Measurements from ENCODE around the gene AKAP12.

Gene AKAP12

DNA sequence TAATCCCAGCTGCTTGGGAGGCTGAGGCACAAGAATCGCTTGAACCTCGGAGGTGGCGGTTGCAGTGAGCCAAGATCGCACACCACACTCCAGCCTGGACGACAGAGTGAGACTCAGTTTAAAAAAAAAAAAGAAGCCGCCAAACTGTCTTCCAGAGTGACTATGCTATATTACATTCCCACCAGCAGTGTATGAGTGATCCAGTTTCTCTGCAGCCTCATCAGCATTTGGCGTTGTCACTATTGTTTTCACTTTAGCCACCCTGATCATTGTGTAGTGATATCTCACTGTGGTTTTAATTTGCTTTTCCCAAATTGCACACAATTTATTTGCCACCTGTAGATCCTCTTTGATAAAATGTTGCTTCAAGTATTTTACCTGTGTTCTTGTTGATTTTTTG is 6.0 kb upstream of the AKAP12 start:
- DNase-seq (ENCODE audit: low spot score): no peak

DNA sequence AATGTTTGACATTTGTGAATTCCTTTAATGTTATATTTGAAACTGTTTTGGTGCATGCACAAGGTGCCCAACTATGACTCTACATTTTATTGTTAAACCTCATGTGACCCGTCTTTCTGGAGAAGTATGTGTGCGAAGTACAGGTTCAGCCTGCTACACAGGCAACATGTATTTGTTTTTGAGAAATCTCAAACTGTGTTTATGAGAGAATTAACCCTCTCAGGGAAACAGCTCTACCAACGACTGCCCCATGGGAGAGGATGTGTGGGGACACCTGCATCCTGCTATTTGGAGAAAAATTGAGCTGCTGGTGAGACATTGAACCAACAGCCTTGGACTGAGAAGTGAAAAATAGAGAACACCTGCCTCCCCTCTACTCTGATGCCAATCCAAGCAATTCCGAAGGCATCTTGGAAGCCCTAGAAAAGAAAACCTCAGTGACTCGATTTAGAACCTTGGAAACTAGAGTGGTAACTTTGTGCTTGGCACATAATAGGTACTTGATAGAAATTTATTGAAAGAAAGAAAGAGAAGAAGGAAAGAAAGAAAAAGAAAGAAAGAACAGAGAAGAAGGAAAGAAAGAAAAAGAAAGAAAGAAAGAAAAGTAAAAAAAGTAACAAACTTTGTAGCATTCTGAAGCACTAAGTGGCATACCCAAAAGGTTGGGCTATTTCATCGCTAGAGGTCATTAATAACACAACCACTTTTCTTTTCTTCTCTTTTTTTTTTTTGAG is 2.9 kb upstream of the AKAP12 start:
- DNase-seq (ENCODE audit: low spot score): no peak

DNA sequence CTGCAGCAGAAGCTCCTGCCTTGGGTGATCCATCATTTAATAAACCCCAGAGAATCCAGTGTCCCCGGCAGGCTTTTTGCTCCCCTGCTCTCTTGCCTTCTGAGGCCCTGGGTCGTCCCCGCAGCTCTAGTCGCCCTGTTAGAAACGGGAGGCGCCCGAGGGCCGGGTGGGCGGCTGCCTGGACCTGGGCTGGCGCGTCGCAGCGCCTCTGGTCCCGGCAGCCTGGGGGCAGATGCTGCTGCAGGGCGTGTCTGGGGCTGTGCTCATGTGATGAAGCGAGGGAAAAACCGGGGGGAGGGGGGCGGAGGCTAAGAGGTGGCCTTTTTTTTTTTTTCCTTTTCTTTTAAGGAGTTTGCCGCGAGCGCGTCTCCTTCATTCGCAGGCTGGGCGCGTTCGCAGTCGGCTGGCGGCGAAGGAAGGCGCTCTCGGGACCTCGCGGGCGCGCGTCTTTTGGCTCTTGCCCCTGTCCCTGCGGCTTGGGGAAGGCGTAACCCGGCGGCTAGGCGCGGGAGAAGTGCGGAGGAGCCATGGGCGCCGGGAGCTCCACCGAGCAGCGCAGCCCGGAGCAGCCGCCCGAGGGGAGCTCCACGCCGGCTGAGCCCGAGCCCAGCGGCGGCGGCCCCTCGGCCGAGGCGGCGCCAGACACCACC is 394 bp downstream of the AKAP12 start:
- peak; percentile 88 for DNase-seq (ENCODE audit: low spot score)

DNA sequence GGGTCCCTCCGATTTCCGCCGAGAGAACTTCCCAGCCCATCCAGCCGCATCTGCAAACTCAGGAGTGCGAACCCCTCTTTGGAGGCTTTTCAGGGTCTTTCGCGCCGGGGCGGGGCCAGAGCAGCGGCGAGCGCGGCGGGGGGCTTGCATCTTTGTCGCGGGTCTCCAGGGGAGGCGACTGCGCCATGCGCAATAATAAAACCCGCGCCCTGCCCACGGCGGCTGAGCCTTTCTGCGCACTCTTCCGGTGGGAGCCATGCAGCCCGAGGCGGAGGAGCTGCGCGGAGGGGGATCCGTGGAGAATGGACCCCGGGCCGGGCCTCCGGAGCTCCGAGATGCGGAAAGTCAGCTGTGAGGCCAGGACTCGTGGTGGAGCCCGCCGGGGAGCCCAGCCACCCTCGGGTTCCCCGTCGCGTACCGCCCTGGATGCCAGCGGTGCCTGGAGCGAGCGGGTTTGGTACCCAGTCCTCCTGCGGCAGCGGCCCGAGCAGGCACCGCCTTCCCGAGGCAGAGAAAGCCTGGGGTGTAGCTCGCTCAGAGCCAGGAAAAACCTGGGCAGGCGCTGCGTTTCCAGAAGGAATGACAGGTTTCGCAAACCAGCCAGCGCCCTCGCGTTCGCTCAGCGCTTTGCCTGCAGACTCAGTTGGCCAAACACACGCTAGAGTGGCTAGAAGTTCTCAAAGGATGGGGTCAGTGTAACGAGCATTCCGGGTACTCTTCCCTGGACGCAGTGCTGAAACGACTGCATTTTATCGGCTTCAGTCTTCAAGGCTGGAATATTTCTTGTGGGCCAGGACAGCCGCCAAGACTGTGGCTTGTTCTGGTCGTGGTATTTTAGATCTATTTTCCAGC is 1.2 kb downstream of the AKAP12 start:
- peak; percentile 75 for DNase-seq (ENCODE audit: low spot score)

DNA sequence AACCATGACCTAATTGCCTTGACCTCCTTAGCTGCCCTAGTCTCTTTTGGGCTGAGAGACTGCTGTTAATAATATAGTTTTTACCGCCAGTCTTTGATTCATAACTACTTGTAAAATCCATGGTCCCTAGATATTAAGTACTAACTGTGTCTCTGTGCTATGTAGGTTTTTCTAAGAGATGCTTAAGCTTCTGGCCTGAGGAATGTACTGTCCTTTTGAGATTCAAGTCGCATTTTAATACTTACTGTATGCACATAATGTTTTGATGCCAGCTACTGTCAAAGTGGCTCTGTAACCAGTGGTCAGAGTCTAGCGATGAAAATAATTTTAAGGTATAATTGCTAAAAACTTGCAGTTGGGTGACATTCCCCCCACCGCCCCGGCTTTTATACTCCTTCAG is 2.1 kb downstream of the AKAP12 start:
- DNase-seq (ENCODE audit: low spot score): no peak

DNA sequence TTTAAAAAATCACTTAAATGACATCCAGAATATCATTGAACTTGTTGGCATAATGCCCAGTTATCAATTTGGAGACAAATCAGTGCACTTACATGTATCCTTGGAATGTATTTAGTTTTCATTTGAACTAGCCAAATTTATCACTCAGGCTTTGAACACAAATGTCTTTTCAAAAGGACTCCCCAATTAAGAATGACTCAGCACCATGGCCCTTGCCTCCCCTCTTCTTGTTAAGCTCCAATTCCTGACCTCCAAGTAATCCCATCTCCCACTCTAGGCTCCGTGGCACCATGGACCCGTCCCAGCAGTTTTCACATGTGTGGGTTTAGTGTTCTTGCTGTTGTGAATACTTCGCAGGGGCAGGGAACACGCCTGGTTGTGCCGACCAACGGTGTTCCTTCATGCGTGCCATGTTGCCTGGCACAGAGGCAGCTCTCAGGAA is 2.7 kb downstream of the AKAP12 start:
- DNase-seq (ENCODE audit: low spot score): no peak

DNA sequence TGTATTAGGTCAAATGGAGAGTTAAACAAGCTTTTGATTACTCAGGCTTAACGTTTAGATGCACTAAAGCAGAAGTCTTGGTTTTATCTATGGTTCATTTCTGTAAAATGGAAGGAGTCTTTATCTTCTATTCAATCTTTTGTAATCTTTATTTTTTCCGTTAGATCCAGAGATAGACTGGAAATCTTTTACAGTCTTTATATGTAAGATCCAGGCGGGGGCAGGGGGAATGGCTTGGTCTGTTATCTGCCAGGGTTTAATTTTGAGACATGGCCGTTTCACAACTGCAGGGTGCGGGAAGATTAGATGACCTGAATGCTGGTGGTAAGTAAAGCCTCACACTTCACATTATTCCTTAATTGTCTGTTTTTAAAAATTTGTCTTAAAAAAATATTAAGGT is 3.7 kb downstream of the AKAP12 start:
- DNase-seq (ENCODE audit: low spot score): no peak

DNA sequence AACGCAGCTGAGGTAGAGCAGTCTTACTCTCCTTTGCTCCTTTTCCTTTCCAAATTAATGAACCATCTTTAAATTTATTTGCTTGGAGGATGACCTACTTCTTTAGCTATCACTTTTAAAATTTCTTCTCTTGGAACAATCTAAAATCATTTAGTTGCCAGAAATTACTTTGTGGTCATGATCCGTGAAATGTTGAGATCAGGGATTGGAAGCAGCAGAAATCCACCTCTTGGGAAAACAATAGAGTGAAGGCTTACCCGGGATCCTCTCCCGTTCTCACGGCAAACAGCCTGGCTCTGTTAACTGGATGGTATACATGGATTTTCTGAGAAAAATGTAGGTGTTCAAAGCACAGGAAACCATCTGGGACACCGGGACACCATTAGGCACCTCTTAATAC is 7.7 kb downstream of the AKAP12 start:
- no peak for DNase-seq (ENCODE audit: low spot score)

DNA sequence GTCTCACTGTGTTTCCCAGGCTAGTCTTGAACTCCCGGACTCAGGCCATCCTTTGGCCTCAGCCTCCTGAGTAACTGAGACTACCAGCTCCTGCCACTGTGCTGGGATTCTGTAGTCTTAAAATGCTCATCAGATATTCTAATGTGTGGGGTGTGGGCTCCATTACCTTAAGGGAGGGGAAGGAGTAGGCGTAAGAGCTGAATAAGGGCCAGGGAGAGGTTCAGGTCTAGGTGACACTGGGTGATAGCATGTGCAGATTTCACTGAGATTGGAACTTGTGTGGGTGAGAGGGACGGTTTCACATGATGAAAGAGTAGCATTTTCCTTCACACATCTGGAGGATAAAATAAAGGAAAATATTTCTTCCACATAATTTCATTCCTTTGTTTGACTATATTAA is 8.5 kb downstream of the AKAP12 start:
- DNase-seq (ENCODE audit: low spot score): no peak

DNA sequence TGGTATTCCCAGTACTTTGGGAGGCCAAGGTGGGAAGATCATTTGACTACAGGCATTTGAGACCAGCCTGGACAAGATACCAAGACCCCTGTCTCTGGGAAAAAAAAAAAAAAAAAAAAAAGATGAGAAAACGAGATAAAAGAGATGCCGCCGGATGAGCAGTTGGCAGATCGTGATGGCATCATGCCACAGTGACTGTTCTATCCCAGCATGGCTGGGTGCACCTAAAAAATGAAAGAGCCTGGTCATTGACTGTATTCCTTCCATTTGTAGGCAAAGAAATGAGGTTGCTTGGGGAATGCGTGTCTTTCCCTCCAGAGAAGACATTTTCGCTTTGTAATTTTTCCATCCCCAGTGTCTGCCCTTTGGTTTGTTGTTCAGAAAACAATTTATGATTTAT is 12.9 kb downstream of the AKAP12 start:
- no peak for DNase-seq (ENCODE audit: low spot score)

DNA sequence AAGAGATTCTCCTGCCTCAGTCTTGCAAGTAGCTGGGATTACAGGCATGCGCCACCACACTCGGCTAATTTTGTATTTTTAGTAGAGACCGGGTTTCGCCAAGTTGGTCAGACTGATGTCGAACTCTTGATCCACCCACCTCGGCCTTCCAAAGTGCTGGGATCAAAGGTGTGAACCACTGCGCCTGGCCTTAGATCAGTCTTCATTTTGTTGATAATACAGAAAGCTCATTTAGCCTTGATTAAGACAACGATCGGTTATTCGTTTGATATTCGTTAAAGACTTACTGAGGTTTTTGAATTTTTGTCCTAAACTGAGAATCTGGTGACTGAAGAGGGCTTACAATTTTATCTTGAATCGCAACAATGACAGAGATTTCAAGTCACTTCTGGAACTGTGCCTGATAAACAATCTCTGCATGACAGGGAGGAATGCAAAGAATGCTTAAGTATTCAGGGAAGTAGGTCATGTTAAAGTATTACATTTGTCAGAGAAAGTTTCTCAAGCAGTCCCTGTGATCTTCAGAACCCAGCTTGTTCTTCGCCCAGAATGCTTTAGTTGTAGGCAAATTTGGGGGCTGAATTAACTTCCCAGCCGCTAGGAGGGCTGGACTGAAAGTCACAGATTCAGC is 14.8 kb downstream of the AKAP12 start:
- peak; percentile 78 for DNase-seq (ENCODE audit: low spot score)

DNA sequence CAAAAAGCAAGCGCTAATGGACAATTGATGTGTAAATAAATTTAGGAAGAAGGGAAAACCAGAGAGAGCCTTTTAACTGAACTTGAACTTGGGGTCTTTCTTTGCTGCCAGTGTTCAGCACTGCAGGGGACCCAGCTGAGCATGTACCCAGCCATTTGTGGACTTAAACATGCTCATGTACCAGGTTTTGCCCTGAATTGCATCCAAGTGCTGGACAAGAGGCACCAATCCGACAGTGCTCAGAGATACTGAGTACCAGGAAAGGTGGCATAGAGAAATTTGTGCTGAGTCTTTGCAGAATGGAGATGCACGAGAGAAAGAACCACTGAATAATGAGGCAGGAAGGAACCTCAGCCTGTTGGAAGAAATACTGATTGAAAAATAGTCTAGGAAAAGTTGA is 16.0 kb downstream of the AKAP12 start:
- no peak for DNase-seq (ENCODE audit: low spot score)

DNA sequence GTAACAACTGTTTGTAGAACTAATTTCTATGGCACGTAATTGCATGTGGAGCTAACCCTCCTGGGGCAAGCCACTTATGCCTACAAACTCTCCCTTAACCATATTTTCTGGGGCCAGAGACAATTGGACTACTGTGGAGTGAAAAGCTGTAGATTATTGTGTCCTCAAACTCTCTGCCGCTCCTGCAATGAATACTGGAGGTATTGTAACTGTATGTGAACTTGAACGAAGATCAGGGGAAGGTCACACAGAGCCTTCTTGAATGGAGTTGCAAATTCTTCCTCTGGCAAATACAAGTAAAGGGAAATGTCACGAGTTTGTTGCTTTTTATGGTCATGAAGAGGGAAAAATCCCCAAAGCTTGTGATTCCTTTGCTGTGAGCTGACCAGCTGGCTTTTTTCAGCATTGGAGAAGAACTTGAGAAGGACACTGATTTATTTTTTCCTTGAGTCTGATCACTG is 18.2 kb downstream of the AKAP12 start:
- peak; percentile 31 for DNase-seq (ENCODE audit: low spot score)

DNA sequence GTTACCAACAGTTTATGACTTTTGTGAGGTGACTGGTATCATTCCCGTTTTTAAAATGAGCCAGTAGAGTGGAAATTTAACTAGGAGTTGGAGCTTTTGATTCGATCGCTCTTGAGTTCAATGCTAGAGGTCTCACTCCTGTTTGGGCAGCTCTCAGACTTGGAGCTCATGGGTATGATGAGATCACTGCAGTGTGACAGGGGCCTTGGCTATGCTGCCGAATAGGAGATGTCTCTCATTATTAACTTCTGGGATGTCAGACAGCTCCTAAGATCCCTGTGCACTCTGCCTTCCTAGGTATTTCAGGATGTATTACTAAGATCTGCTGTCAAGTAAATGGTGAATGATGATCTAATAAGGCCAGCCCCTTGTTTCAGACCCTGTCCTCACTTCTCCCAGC is 20.4 kb downstream of the AKAP12 start:
- no peak for DNase-seq (ENCODE audit: low spot score)

DNA sequence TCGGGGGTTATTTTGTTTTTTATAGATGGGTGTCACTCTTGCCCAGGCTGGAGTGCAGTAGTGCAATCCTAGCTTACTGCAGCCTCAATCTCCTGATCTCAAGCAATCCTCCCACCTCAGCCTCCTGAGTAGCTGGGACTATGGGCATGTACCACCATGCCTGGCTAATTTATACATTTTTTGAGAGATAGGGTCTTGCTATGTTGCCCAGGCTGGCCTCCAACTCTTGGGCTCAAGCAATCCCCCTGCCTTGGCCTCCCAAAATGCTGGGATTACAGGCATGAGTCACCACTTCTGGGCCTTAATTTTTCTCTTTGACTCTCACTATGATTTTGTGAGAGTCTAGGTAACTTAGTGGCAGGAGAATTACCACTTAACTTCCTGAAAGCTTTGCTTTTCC is 23.3 kb downstream of the AKAP12 start:
- no peak for DNase-seq (ENCODE audit: low spot score)

DNA sequence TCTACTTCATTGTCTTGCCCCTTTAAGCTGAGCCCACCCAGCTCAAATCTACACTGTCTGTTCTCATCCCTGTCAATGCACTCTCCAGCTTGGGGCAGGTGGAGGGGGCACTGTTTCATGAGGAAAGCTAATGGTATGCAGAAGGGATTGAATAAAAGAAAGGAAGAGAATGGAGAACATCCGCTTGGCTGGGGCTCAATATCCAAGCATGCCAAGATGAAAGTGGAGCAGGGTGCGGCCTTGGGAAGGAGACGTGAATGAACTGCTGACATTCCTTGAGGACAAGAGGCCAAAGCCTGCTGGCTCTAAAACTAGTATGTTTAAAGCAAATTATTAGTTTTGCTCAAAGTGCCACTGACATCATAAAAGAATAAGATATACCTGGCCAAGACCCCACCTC is 24.2 kb downstream of the AKAP12 start:
- no peak for DNase-seq (ENCODE audit: low spot score)

DNA sequence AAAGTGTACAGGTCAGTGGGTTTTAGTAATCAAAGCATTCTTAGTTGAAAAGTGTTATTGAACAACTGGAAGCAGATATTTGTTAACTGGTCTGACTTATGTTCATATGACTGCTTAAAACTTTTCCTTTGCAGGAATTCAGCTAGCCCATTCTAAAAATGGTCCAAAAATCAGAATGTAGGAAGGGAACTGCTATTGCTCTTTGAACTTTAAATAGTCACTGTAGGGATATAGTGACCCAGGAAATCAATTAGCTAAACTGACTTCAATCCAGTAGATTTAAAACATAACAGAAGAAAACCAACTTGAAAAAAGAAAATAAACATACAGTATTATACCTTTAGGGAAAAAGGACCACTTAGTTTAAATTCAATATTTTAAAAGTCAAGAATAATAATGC is 25.5 kb downstream of the AKAP12 start:
- DNase-seq (ENCODE audit: low spot score): no peak

DNA sequence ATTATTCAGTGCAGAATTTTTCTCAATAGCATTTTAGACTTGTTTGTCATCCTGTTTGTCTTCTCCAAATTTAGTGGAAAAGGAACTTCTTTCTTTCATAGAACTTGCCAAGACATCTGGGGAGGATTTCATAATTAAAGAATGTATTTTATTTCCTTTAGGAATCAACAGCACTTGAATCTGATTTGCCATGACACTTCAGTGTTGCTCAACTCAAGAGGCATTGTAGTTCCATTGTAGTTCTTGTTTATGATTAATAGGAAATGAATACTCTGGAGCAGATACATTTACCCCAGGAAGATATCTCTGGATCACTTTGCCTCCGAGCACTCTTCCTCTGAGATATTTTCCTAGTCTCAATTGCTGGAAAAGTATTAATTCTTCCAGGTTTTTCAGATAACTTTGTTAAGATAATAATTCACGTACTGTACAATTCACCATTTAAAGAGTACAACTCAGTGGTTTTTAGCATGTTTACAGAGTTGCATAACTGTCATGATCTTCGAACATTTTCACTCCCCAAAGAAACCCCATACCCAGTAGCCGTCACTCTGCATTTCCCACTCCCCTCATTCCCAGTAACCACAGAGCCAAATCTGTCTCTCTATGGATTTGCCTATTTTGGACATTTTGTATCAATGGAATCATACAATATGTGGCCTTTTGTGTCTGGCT is 29.7 kb downstream of the AKAP12 start:
- no peak for DNase-seq (ENCODE audit: low spot score)

DNA sequence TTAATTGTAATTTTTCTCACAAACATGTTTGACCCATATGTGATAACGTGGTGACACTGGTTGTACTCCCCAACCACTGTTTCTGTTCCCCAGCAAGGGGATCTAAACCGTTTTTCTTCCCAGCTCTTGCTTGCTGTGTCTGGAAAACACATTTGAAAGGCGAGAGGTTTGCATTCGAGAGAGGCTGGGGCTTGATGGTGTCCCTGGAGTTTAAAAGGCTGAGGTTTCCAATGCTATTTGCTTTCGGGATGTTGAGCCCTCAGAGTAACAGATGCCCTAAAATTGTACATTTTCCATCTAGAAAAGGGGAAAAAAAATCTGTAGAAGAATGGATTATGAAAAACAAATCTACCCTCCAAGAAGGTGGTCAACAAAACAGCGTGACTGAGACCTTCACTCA is 35.4 kb downstream of the AKAP12 start:
- DNase-seq (ENCODE audit: low spot score): no peak

DNA sequence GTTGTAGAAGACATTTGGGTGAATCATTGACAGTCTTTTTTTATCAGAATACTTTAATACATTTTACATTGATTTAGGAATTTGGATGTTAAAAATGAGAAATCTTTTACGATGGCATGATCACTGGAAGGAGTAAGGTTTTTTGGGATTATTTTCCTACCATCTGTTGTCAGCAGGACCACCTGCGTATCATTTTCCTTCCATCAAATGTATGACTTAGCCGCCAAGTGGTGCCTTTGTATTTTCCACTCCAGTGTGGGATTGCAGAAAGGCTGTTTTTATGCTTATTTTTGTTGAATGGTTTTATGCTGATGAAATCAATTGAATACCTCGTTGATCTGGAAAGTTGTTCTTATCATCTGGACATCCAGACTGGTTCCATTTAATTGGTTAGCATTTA is 35.8 kb downstream of the AKAP12 start:
- no peak for DNase-seq (ENCODE audit: low spot score)

DNA sequence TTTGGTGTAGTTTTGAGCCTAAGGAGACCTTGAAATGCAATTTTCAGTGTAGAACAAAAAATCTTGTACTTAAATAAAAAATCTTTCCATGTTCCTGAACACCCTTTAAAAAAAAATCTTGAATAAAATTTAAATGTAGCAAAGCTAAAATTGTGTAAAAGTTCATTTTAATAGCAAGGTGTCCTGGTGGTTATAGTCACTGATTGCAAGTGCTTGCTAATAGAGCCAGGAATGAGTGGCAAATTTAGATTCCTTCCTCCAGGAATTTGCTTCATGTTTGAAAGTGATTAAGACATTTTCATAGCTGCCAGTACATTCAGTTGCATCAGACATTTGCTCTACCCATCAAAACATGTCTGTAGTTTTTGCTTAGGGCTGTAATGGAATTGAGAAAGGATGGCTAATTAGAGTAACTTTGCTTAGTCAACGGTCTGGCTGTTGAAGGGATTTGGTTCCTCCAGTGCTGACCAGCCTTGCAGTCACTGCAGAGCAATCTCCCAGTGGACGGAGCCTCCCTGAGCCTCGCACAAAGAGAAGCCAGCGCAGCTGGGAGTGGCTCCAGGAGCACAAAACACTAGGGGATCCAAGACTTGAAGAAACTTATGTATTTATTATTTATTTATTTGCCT is 36.5 kb downstream of the AKAP12 start:
- no peak for DNase-seq (ENCODE audit: low spot score)
